ENCODE data around the gene WRAP73.

WRAP73 gene

DNA sequence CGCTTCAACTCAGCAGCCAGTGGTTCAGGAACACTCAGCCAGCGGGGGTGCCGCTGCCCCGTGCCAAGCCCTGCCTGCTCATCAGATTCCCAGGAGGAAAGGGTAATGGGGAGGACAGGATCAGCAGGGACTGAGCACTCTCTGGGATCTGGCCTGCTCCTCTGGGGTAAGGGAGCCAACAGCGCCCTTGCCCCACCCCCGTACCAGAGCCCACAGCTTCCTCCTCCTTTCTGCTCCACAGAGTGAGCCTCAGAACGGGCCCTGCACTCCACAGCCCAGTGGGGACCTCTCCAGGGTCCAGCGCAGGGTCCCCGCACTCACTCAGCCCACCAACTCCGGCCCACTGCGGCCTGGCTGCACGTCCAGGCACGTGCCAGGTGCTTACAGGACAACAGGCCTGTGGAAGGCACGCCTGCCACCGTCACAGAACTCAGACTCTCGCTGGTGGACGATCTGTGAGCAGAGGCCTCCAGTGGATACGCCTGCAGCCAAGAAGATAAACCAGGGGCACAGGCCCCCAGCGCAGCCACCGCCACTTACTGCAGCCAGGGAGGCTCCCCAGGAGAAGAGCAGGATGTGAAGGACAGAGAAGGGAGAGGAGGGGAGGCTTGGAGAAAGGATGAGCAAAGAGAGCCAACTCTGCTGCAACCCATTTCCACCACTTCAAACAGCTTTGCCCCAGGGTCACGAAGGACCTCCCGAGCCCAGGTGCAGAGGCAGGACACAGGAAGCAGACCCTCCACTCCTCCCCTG, 40.7 kb downstream of the WRAP73 start:
- peak in 1 of 2 experiments; percentile 12 for DNase-seq

DNA sequence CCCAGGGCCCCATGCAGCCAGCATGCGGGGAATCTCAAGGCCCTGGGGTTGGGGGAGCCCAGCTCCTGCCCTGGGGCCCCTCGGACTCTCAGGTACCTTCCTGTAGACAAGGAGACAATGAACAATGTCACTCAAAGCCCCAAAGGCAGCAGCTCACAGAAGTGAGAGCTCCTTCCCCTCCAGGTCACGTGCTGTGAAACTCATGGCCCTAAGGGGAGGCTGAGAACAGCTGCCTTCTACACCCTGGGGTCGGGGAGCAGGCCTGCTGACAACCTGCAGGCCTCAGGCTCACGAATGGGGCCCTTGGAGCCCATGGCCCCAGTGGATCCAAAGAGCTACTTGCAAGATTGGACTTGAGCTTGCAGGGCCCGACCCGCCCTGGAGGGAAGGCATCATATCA, 41.7 kb downstream of the WRAP73 start:
- DNase-seq, result no peak

DNA sequence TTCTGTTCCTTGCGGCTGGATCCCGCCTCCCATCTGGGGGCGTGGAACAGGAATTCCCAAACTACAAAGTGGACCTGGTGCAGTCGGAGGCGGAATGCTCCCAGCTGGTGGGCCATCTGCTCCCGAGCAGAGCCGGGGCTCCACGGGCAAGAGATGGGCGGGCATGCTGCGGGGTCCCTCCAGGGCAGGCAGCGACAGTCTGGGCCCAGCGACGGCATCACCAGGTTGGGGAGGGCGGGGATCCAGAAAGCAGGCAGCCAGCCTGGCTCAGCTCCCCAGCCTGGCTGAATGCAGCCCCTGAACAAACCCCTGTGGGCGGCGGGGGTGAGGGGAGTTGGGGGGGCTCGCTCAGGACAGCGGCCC, 42.2 kb downstream of the WRAP73 start:
- DNase-seq, result no peak

DNA sequence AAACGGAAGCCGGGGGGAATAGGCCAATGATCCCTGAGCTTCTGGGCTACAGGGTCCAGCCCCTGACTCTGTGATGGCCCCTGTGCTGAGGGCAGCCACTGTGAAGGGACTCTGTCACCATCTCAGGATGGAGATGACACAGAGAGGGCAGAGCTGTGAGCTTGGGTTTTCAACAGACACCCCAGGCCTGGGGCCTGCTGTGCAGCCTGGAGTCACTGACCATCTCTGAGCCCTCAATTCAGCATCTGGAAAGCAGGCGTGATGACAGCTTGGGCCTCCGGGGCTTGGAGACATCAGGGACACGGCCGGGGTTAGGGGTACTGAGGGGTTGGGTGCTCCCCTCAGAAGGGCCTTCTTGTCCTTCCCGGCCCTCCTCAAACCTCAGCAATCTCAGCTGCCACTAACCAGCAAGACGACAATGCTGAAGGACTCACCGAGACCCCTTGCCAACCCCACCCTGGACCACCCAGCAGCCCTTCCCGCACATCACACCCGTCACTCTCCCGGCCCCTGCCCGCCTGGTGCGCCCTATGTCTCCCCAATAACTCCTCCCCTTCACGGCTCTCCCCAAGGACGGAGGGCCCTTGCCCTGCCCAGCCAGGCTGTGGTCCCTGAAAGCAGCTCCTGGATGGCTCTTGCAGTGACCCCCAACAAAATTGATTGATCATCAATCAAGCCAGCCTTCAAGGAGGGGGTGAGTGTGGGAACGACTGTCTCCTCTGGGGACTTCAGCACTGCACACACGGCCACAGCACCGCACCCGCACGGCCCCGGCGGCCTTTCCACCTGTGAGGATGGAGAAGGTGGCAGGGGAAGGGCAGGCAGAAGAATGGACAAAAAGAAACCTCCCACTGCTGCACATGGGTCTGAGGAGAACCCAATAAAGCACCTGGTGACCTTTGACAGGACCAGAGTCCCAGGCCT, 42.9 kb downstream of the WRAP73 start:
- no peak for DNase-seq

DNA sequence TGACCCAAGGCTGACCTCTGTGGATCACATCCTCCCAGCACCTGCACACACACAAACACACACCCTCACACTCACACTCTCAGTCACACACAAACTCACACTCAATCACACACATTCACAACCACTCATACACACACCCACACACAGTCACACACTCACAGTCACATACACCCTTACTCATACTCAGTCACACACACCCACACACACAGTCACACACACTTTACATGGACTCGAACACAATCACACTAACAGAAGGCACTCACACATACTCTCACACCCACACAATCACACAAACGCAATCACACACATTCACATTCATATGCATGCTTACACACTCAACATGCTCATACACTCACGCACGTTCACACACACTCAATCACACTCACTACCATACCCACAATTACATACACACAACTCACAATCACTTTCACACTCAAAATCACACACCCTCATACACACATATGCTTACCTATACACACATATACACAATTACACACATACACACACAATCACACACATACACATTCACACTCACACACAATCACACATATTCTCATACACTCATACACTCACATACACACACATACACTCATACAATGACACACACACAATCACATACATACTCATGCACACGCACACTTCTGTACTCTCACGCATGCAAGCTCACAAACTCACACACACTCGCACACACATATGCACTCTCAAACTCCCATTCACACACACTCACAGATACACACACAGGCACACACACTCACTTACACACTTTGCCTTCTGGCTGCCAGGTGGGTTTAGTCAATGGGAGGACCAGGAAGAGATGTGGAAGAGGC, 44.7 kb downstream of the WRAP73 start:
- no peak for DNase-seq

DNA sequence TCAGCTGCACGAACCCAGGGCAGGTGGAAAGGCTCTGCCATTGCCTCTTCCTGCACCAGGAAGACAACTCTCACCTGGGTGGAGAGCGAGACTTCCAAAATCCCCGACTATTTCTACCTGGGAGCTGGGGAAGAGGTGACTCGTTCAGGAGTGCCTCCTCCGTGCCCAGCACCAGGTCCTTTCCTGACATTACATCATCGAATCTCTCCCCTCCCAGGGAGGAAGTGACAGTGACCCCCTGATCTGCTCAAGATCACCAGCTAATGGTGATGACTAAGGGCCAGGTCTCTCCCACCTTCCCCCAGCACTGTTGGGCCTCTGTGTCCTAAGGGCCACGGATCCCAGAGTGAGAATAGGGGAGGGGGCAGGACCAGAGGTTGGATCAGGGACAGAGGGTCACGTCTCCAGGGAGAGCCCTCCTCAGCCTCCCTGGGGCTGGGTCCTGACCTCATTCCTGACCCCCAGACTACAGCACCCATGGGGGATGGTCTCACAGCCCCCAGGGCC, 45.4 kb downstream of the WRAP73 start:
- no peak for DNase-seq

DNA sequence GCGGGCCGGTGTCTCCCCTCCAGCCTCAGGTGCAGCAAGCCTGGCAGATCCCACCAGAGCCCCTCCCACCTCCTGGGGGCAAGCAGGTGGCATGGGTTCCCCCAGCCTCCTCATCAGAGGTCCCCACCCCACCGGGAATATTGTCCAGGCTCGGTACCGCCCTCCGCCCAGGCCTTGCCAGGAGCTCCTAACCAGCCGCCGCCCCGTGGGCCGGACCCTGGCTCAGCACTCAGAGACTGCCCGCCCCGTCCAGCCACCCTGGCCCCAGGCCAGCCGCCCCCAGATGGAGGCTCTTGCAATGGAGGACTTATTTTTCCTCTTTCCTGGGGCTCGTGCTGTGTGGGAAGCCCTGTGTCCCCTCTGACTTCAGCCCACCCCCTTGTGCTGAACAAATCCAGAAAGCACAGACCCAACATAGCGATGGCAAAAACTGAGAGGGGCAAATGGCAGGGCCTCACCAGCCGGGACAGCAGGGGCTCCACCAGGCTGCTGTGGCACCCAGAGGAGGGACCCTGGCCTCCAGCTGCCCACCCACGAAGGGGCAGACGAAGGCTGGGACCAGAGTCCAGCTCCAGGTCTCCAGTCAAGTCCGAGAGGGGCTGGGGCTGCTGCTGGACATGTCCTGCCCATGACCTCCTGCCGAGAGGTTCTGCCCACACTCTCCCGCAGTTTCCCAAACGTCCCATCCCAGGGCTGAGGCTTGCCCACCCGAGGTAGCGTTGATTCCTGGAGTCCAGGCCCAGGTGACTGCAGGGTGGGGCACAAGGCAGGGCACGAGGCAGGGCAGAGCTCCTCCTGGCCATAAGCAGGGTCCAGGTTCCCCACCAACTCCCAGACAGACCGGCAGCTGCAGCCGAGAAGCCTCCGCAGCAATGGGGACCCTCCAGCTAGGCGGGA, 46.1 kb downstream of the WRAP73 start:
- DNase-seq, result no peak

DNA sequence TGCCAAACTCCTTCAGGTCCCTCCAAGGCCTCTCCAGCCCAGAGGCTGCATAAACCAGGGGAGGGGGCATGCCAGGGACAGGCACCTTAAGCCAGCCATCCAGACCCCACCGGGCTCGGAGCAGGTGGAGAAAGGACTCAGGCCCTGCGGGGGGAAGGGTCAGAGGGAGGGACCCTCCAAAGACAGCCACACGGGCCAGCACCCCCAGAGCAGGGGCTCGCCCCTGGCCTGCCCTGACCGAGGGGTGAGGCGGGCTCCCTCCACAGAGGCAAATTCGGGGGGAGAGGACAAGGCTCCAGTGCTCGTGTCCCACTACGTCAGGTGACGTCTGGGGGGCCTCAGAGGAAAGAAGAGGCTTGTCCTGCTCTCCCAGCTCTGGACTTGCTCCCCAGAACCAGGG, 46.7 kb downstream of the WRAP73 start:
- no peak for DNase-seq

DNA sequence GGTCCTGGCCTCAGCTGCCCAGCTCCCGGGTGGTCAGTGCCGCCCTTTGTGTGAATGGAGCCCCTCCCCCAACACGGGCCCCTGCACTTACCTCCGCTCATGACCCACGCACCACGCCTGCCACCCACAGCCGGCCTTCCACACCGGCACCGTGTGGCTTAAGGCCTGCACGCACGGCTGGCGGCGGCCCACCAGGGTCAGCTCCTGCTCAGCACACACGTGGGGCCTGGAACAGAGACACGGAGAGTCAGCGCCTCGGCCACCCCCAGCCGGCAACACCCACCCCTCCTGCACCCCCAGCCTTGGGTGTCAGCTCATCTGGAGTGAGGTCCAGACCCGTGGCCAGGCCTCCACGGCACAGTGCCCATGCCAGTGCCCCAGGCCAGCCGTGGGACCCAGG, 47.5 kb downstream of the WRAP73 start:
- no peak for DNase-seq

DNA sequence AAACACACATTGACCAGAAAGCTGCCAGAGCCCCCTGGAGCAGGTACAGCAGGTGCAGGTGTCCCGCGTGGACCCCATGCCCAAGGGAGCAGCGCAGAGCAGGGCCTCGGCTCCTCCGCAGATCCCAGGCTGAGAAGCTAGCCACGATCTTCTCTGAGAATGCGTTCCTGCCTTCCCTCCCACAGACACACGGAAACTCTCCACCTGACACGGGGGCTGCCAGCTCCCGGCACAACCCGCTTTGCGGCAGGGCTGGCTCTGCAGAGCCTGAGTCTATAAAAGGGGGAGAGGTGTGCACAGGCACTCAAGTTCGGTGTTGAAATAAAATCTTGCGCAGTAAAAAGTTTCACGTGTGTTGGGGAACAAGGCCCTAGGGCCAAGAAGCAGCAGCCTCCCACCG, 48.2 kb downstream of the WRAP73 start:
- DNase-seq, result no peak

DNA sequence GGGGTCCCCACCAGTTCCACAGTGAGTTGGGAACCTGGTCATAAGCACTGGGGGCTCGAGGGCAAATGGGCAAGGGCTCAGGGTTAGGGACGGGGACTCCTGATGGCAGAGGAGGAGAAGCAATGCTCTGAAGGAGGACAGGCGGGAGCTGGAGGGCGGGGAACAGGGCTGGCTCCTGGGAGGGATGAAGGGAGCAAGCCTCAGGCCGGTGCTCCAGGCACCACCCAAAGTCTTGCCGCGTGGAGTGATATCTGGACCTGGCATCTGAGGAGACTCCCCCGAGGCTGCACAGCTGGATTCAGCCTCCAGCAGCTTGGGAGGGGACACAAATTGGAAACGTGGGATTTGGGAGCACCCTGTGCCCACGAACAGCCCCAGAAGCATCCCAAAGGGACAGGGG, 49.5 kb downstream of the WRAP73 start:
- DNase-seq, result no peak

DNA sequence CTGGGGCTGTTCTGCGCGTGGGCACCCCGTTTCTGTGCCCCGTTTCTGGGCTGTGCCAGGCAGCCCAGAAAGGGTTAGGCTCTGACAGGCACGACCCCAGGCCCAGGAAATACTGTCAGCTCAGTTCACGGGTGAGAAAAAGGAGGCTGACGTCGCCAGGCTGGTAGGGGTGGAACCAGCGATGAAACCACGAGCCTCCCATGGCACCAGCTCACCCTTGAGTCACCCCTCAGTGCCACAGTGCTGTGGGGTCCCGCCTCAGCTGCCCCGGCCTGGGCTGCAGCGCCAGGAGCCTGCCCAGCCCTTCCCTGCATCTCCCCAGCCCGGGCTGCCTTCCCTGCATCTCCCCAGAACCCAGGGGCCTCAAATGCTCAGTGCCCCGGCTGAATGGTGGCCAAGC, 50.1 kb downstream of the WRAP73 start:
- no peak for DNase-seq

DNA sequence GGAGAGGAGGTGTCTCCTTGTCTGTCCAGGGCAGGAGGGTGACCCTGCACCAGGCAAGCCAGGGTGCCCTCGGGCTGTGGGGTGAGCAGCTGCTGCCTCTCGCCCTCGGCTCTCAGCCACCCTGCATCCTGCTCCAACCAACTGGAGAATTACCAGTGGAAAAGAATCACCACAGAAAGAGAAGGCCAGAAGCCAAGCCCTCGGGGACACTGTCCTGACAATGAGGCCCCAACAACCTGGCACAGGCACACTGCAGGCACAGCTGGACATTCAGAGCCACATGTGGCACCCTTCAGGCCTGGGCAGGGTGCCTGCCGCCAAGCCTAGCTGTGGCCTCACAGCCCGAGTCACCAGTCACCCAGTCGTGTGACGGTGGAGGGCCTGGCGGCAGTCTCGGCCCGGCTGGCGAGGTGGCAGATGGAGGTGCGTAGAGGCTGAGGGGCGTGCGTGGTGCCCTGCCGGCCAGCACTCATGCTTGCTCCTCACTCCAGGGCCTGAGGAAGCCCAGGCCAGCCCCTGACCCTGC, 50.6 kb downstream of the WRAP73 start:
- no peak for DNase-seq

DNA sequence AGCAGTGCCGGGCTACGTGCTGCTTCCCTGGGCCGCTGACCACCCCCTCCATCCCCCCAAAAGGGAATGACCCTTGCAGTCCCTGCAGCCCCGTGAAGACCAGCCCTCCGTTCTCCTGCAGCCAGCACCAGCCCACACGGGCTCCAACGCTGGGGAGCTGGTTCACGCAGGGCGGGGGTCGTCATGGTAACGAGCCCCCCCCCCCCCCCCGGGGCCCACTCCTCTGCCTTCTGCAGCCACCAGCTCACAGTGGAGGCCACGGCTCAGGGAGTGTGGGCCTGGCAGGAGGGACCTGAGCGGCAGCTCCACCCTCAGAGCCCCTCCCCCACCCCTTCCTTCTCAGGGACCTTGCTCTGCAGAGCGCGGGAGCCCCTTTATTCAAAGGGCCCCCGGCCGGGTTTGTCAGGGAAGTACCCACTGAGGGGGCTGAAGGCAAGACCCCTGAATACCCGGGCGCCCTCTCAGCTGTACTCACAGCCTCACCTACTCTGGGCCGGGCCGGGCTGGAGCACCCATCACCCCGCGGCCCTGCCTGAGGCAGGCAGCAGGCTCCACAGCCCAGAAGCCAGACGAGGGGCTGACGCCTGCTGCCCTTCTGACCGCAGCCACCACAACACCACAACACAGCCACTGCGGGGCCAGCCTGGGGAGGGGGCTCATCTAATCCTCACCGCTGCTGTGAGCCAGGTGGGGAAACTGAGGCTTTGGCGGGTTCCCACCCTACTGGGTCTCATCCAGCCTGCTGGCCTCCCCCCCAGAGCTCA, 51.2 kb downstream of the WRAP73 start:
- DNase-seq, result no peak

DNA sequence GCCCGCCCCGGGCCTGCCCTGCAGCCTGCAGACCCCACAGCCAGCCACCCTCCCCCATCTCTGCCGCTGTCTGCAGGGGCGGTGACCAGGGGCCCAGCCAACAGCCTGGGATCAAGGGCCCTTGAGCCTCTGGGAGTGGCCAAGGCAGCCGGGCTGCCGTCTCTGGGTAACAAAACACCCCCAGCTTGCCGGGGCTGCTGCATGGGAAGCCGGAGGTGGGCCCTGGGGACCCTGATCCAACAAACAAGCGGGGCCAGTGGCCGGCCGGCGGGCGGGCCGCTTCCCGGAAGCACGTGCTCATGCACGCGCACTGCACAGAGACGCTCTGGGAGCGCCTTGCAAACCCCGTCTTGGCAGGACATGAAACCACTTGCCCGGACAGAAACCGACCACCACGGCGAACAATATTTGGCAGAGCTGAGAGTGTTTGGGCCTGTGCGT, 51.8 kb downstream of the WRAP73 start:
- no peak for DNase-seq

DNA sequence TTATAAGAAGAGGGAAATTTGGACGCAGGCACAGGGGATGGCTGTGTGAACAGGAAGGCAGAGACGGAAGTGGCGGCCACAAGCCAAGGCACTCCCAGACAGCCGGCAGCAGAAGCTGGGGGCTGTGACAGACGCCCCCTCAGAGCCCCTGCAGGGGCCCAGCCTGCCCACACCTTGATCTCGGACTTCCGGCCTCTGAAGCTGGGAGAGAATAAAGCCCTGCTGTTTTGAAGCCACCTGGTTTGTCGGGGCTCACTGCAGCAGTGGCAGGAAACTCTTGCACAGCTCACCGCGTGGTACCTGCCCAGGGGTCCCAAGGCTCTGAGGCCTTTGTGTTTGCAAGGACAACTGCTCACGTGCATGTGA, 52.3 kb downstream of the WRAP73 start:
- DNase-seq, result no peak

DNA sequence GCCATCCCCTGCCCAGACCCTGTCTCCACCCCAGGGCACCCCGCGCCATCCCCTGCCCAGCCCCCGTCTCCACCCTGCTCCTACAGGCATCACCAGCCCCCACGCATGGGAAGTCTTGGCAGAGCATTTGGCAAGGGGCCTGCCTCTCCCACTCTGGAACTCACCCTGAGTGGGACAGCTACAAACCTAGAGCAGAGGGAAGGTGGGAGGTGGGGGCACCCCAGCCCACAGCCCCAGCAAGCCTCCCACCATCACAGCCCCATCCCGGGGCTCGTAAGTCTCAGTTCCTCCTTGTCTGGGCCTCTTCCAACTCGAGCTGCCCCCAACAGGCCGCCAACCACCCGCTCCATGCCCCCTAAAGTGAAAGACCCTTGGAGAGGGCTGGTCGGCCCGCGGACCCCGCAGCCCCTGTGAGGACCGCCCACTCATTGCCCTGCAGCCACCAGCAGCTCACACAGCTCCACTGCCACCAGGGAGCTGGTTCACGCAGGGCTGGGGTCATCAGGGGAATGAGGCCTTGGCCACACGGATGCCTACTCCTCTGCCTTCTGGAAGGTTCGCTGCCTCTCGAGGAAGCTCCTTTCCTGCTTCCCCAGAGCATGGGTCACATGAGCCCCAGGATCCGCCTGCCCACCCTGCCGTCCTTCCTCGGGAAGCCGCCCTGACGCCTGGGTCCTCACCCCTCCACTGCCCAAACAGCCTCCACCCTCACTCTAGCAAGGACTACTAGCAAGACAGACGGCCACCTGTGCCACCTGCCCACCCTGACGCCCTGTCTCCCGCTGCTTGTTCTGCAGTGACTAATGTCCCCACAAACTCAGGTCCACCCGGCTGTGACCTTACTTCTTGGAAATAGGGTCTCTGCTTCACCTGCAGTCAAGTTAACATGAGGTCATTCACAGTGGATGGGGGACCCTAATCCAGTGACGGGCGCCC, 53.0 kb downstream of the WRAP73 start:
- no peak for DNase-seq

DNA sequence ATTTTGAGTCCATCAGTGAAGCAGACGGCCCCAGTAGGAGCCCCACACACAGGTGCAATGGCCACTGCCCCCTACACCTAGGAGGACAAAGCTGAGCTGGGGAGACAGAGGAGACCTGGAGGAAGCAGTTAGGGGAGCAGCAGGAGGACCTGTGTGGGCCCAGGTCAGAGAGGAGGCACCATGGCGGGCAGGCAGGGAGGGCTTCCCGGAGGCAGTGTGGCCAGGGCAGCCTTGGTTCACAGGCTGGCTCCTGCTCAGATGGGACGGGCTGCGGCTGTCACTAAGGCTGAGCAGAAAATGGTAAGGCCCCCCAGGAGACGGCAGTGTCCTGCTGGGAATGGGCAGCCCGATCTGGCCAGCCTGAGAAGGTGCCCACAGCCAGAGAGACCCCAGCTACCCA, 54.0 kb downstream of the WRAP73 start:
- no peak for DNase-seq

DNA sequence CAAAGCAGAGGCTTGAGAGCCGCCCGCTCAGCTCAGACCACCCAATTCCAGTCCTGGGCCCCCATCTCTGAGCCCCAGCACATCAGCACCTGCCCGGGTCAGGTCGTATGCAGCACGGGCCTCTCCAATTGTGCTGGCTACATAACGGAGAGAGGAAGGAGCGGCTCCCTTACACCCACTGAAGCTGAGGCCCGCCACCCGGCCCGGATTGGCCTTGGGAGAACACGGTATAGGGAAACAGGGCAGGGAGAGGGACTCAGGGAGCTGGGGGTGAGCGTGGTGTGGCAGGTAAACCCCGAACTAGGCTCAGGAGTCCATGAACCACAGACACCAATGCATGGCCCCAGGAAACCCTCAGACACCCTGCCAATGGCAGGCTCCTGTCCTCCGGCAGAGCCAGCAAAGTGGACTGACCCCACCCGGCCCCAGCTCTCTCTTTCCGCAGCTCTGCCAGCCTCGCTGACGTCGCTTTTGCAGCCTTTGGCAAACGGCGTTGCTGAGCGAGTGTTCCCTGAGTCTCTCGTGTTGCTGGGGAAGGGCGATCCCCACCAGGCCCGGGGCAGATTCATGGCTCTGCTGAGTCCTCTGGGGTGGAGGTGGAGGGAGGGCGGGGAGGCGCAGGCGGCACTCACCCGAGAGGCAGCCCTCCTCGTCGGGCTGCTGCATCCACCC, 55.1 kb downstream of the WRAP73 start:
- DNase-seq, result no peak
